OCI-M1 (cell line): ENCODE results near the gene GRAP2.
A peak's percentile ranks its signal among the peaks of the same experiment; 100 is the strongest.
"Not testable (repeated sequence)": the region's sequence is repeated elsewhere in the genome, so short reads cannot be mapped to it uniquely, and the experiment has no call there.

Experiments used
- DNase-seq: peaks from one replicate; lab custom pipeline; 2025; lab: John Stamatoyannopoulos, UW

GRAP2 gene

DNA sequence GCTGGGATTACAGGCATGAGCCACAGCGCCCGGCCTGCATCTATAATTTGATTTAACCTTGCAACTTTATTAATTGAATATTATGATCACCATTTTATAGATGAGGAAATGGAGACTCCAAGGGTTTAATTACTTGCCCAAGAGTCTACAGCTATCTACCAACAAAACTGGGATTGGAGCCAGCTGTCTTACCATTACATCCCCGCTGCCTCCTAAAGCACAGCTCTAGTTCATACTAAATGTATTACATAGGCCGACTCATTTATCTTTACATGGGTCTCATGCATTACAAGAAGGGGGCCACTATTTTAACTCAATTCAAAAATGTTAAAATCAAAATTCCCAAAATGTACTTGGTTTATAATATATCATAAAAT lies 45.2 kb downstream of the GRAP2 start:
- DNase-seq, result no peak

DNA sequence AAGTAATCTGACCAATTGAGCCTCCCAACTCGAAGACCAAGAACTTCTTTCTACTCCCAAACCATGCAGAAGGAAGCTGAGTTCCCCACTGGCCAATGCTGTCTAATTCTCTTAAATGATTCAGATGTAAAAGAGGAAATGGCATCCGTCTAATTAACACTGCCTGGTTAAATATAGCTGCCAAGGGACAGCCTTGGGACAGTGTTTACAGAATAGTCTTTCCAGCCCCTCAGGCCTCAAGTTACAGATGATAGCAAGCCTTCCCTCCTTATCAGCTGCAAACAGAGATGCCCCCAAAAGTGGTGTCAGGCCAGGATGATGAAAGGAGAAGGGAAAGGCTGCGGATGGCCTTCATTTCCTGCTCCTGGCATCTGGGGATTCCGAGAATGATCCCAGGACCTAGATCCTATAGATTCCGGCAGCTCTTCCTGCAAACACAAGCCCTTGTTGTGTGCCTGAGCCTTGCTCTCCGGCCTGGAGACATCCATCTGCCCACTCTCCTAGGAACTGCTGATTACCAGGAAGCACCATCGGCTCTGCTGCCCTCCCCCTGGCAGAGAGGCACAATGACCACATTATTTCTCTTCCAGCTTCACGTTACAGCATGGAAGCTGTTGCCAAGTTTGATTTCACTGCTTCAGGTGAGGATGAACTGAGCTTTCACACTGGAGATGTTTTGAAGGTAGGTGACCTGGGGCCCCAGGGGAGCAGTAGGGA lies 45.8 kb downstream of the GRAP2 start:
- peak; percentile 94 for DNase-seq

DNA sequence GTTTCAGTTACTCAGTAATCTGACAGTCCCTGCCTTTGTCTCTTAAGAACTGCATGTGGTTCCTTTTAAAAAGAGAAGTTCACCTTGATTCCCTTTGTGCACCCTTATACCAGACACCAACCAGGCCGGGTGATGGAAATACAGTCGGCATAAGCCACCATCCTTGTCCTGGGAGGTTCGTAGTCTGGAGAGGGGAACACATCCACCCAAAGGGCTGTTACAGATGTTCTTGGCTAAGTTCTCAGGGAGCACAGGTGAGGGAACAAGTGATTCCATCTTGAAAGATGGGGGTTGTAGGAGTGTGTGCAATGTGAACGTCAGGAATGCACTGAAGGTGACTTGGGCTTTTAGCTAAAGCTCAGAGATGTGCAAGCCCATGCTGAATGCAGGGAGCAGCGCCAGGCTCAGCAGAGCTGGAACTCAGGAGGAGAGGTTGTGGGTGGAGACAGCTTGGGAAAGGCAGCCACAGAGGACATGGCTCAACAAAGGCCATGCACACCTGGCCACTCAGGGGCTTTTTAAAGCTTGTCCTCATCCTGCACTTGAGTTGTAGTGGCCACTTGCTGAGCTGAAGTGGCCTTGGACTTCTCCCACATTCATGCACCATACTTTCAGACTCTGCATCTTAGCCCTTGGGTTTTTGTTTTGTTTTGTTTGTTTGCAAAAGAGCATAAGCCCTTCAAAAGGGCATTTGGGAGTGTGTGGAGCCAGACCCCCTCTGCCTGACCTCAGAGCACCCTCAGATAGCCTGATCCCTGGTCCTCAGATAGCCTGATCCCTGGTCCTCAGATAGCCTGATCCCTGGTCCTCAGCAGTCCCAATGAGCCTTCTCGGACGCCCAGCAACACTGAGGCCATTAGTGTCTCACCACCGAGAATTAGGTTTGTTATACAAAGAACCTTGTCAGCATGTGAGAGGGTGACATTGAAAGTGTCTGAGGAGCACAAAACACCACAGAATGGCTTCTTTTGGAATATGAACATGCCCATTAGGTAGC lies 46.6 kb downstream of the GRAP2 start:
- no peak for DNase-seq

DNA sequence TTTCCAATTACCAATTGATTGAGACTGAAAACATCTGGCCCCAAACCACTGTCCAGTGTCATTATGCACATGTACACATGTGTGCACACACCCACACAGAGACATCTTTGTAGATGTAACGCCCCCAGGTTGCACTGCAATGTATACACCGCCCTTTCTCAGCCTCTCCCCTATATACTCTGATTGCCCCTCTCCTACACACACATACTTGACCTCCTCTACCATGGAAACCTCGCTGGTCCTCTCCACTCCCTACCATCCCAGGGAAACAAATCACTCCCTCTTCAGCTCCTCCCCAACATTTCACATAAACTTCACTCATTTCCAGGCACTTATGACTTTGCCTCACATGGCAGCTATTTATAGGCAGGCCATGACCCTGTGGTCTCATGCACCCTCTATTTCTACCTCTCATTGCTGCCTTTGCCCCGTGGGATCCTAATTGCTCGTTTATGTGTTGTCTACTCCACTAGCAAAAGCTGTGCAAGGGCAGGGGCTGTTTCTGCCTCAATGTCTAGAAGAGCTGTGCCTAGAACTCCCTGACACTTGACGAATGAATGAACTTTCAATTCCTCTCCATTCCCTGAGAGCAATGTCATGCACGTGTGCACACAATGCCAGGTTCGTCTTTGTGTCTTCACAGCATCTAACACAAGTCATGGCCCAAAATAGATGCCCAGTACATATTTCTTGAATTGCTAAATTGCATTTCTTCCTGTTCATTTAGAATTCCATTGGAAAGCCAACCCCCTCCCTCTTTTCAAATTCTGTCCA lies 49.3 kb downstream of the GRAP2 start:
- no peak for DNase-seq

GRCh38 chr22:39951603-39952293 lies 50.9 kb downstream of the GRAP2 start:
- DNase-seq, result not testable (repeated sequence)

- DNase-seq, result no peak
Observed at GRCh38 chr22:39952347-39952746, 51.5 kb downstream of the GRAP2 start.

DNA sequence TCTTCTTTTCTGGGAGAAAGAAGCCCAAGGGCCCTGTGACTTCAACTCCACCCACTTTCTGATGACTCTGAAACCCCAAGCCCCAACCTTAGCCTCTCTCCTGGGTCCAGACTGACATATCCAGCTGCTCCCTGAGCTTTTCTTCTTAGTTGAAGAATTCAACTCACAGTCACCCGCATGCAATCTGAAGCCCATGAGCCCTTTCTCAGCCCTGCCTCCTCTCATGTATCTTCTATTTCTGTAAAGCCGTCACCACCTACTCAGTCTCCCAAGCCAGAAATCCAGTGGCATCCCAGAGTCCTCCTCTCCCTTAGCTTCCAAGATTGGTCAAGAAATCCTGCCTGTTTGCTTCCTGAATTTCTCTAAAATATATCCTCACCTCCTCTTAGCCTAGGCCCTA lies 52.2 kb downstream of the GRAP2 start:
- no peak for DNase-seq

DNA sequence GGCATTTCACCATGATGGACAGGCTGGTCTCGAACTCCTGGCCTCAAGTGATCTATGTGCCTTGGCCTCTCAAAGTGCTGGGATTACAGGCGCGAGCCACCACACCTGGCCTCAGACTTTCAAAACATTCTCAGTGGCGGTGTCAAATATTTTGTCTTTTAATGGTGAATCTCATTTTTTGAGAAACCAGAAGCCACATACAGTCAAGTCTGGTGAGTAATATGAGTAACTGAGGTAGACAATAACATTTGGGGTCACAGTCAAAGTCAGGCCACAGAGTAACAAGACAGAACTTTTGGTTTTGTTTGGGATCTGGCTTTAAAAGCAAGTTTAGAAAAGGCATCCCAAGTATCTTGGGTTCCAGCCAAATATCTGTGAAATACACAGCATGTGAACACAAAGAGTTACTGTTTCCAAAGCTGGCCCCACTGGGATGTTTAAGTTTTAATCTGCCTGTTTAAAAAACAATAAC lies 53.7 kb downstream of the GRAP2 start:
- DNase-seq, result no peak

DNA sequence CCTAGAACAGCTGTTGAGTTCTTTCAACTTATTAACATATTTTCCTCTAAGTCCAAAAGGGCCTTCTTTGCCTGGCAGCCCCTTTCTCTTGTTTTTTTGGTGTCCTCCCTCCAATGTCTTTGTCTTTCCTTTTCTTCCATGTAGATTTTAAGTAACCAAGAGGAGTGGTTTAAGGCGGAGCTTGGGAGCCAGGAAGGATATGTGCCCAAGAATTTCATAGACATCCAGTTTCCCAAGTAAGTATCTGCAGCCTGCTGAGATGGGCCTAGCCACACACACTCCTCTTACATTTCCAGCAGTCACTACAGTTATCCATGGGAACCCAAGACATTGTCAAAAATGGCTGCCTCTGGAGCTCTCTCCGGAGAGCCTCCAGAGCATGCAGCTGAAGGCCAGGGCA lies 54.8 kb downstream of the GRAP2 start:
- DNase-seq, result no peak

- peak; percentile 90 for DNase-seq
Observed at GRCh38 chr22:39956932-39957664, 56.2 kb downstream of the GRAP2 start.

DNA sequence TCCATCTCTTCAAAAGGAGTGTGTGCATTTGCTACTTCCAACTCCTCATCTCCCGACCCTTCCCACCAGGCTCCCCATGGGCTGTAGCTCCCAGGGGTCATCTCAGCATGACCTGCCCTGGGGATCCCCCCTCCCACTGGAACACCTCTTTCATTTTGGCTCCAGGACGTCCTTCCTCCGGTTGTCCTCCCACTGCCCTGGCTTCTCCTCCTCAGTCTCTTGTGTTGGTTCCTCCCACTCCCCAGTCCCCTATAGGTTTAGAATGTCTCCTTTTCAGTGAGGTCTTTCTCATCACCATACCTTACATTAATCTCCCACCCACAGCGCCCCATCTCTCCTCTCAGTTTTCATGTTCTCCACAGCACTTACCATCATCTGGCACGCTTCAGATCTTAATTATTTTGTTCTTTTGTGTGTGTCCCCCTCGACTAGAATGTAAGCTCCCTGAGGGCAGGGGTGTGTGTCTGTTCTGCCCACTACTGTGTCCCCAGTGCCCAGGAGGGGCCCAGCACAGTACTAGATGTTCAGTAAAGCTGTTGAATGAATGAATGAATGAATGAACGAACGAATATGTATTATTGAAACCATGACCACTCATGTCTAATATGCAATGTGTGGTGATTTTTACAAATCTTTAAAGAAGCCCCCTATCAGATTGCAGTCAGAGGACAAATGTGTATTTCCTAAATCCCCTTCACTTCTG lies 57.3 kb downstream of the GRAP2 start:
- DNase-seq, result no peak

GRCh38 chr22:39958949-39959639 lies 58.2 kb downstream of the GRAP2 start:
- DNase-seq, result no peak

DNA sequence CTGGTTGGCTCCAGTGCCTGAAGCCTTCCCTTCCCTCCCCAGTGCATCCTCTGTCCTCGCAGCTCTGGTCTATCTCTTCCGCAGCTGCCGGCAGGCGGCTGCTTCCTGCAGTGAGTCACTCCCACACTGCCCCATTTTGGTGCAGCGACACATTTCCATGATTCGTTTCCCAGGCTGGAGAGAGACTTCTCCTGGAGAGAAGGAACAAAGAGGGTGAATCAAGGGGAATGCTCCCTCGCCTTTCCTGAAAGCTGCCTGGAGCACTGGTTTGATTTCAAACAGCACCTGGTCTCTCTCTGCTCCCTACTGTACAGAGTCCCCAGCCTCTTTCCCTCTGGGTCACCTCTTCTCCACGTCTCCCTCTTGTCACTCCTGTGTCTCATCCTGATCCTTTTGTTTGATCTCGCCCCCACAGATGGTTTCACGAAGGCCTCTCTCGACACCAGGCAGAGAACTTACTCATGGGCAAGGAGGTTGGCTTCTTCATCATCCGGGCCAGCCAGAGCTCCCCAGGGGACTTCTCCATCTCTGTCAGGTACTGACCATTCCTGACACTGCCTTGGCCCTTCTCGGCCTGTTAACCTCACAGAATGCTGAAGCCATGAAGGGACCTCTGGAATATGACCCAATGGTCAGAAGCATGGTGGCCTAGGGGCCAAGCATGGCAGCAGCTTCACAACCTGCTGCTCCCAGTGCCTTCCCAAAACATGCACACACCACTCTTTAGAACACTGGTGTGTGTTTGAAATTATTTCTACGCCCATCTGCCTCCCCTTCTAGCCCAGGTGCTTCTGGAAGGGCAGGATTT lies 59.0 kb downstream of the GRAP2 start, which contains the start of gene TMA7B:
TMA7B (plus strand) TSS at position 758 of the 808 bp plus-strand sequence. CDS start 3,978 bp downstream, outside the sequence.
- no peak for DNase-seq

DNA sequence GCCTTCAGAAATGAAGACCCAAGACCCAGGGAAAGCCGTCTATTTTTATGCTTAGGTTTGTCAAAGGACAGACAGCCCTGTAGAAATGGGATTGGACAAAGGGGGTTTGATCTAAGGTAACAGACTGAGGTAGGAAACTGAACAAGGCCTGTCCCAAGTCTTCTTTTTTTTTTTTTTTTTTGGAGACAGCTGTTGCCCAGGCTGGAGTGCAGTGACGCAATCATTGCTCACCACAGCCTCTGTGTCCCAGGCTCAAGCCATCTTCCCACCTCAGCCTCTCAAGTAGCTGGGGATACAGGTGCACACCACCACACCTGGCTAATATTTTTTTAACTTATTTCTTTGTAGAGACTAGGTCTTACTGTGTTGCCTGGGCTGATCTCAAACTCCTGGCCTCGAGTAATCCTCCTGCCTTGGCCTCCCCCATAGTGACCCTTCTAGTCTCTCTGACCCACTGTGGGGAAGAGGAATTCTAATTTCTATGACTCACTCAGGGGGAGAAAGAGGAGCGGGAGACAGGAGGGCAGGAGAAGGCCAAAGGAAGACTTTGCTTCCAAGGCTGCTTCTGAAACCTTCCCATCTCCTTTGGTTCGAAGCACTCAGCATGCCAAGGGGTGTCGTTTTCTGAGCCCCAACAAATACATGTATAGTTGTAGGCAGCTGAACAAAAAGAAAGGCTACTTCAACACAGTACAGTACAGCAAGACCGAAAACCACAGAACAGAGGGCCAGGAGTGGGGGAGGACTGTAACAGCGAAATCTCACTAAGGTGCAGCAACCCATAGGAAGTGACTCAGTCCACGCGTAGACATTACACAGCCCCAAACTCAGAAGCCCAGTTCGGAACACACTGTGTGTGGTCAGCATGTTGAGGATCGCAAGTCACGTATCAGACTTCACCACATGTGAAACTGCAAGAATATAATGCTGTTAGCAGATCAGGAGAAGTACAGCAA lies 60.2 kb downstream of the GRAP2 start:
- peak; percentile 92 for DNase-seq

DNA sequence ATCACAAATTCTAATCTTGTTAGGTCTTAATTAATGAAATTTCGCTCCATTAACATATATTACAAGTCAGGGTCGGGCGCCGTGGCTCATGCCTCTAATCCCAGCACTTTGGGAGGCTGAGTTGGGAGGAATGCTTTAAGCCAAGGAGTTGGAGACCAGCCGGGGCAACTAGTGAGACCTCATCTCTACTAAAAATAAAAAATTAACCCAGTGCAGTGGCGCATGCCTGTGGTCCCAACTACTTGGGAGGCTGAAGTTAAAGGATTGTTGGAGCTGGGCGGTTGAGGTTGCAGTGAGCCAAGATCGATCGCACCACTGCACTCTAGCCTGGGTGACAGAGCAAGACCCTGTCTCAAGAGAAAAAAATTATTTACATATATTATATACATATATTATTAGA lies 61.2 kb downstream of the GRAP2 start:
- DNase-seq, result no peak

GRCh38 chr22:39965748-39966147 lies 64.9 kb downstream of the GRAP2 start:
- no peak for DNase-seq

DNA sequence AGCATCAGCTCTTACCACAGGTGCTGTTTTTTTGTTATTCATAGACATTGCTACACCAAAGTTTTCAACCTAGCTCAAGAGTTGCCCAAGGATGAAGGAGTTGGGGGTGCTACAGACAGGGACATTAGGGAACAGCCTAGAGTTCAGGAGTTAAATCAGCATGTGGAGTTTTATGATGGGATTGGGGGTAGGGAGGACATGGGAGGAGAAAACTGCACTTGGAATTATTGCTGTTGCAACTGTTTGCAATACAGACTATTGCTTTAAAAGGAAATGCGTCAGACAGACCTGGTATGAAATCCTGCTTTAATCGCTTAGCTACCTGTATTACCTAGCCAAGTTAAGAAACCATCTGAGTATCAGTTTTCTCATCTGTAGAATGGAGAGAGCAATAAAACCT lies 65.6 kb downstream of the GRAP2 start:
- DNase-seq, result no peak
